ENCODE results near the gene ARID3A. TPM values are rescaled to one million over a fixed set of nuclear protein-coding genes. Genes with fewer than 3 reads are reported as not detected.

The ARID3A gene
- total RNA-seq, 2 experiments from 2014 or later, result 18.7 to 22.1 TPM

- Mint-ChIP-seq H3K27me3 (no peaks in the 10 kb centered on the region), H3K4me3 (no peak overlapping the region), H3K9me3 (no peaks in the 10 kb centered on the region), H3K36me3 (ENCODE audit: low read depth) (no peaks in the 10 kb centered on the region), H3K27ac (no peak overlapping the region), H3K4me1 (ENCODE audit: low read depth) (peaks cover 7% of the 10 kb centered on the region)
- intact Hi-C loops (cut with micrococcal nuclease), result no loop called here
- ATAC-seq (no peak), DNase-seq (no peak)
- TF ChIP-seq CTCF (IDR thresholded peaks at IDR 0.05), result no peak
- ChIA-PET POLR2A (interaction anchor here (1.2 kb wide), 1 partner anchor 18 kb away, joined by 6 read pairs; no protein-coding TSS in a partner anchor), CTCF (no interaction called here)
These were observed 23.1 kb downstream of the ARID3A start for GRCh38 chr19:948842-949496.

GRCh38 chr19:950352-951066 lies 24.7 kb downstream of the ARID3A start:
- intact Hi-C loops (cut with micrococcal nuclease), result no loop called here
- CTCF ChIA-PET, result no interaction called here
- H3K36me3 Mint-ChIP-seq (ENCODE audit: low read depth), result no peaks in the 10 kb centered on the region
- H3K9me3 Mint-ChIP-seq, result no peaks in the 10 kb centered on the region
- peaks cover 7% of the 10 kb centered on the region for H3K4me1 Mint-ChIP-seq (ENCODE audit: low read depth)
- no peak for ATAC-seq
- DNase-seq, result no peak
- POLR2A ChIA-PET, result no interaction called here
- H3K4me3 Mint-ChIP-seq, result no peak overlapping the region
- H3K27ac Mint-ChIP-seq, result no peak overlapping the region
- TF ChIP-seq CTCF (IDR thresholded peaks at IDR 0.05), result no peak
- no peaks in the 10 kb centered on the region for H3K27me3 Mint-ChIP-seq

GRCh38 chr19:952049-952679 lies 26.3 kb downstream of the ARID3A start:
- DNase-seq (no peak), ATAC-seq (no peak)
- no peak overlapping the region for H3K4me3 Mint-ChIP-seq
- ChIA-PET CTCF (no interaction called here), POLR2A (interaction anchor here (1.0 kb wide), 1 partner anchor 14 kb away, joined by 3 read pairs; no protein-coding TSS in a partner anchor)
- no peaks in the 10 kb centered on the region for H3K9me3 Mint-ChIP-seq
- intact Hi-C loops (cut with micrococcal nuclease), result no loop called here
- H3K27ac Mint-ChIP-seq, result no peak overlapping the region
- TF ChIP-seq CTCF (IDR thresholded peaks at IDR 0.05), result no peak
- no peaks in the 10 kb centered on the region for H3K36me3 Mint-ChIP-seq (ENCODE audit: low read depth)
- peaks cover 7% of the 10 kb centered on the region for H3K4me1 Mint-ChIP-seq (ENCODE audit: low read depth)
- H3K27me3 Mint-ChIP-seq, result no peaks in the 10 kb centered on the region

GRCh38 chr19:952680-953444 lies 27.0 kb downstream of the ARID3A start:
- H3K4me3 Mint-ChIP-seq, result no peak overlapping the region
- intact Hi-C loops (cut with micrococcal nuclease), result no loop called here
- CTCF ChIA-PET, result no interaction called here
- POLR2A ChIA-PET, result interaction anchor here (1.0 kb wide), 1 partner anchor 15 kb away, joined by 3 read pairs; no protein-coding TSS in a partner anchor
- H3K36me3 Mint-ChIP-seq (ENCODE audit: low read depth), result no peaks in the 10 kb centered on the region
- H3K4me1 Mint-ChIP-seq (ENCODE audit: low read depth), result peaks cover 7% of the 10 kb centered on the region
- ATAC-seq, result no peak
- H3K9me3 Mint-ChIP-seq, result no peaks in the 10 kb centered on the region
- H3K27ac Mint-ChIP-seq, result no peak overlapping the region
- H3K27me3 Mint-ChIP-seq, result no peaks in the 10 kb centered on the region
- no peak for TF ChIP-seq CTCF (IDR thresholded peaks at IDR 0.05)
- no peak for DNase-seq
